H1 (cell line): ENCODE data around the gene ARHGAP23. TPM values are rescaled to one million over a fixed set of nuclear protein-coding genes. Genes with fewer than 3 reads are reported as not detected.

Experiments
- ASH2L ChIP-seq: fragments of 200-600, 300-600 bp; sonication (generic); IDR thresholded peaks from one replicate; pipeline ENCODE4 v1.7.1; 2017; ENCODE audit warnings: low read length
- CHD7 ChIP-seq: fragments of 300-600 bp; sonication (generic); IDR thresholded peaks from 2 replicates; pipeline ENCODE4 v1.7.1; 2012; ENCODE audit warnings: low read length, moderate library complexity, mild to moderate bottlenecking, inconsistent platforms; ENCODE audit not compliant: insufficient replicate concordance
- RNF2 ChIP-seq: fragments of 200-900, 300-1000 bp; sonication (generic); IDR thresholded peaks from 2 replicates; pipeline ENCODE4 v1.7.1; 2016; ENCODE audit warnings: borderline replicate concordance, low read depth, mild to moderate bottlenecking, antibody characterized with exemption, low read length; ENCODE audit not compliant: poor library complexity, severe bottlenecking; ENCODE audit errors: missing control alignments
- polyA plus RNA-seq, 7 experiments: library from polyadenylated mRNA; depleted of rRNA in 3 of 7; stranded (reverse) in 5 of 7; unstranded in 2 of 7; fragments of >200 nt in 5 of 7; fragments of 200-250 nt in 2 of 7; gene quantifications; 1 replicate in 5 of 7; 2 replicates in 1 of 7; 4 replicates in 1 of 7; pipeline versions ENCODE4 v1.2.1 to v1.2.3, GENCODE V29; 2011 to 2013; ENCODE audit warnings: missing spikeins in 2 of 7, mixed read lengths in 2 of 7
- total RNA-seq: library from RNA; stranded (reverse); fragmentation: NEBNext Ultra II Directional; extraction: Animal tissue kit (Norgen Biotek cat#: 25700); gene quantifications from 2 replicates; pipeline ENCODE4 v1.2.1, GENCODE V29; 2021

ARHGAP23 gene
- total and polyA plus RNA-seq, 2 of the 8 experiments (the other 6 are each of a cell fraction or from before 2014, with no cell fraction given): 16.3 to 107 TPM

- no peak for TF ChIP-seq CHD7
- no peak for TF ChIP-seq RNF2
- TF ChIP-seq ASH2L: no peak
Observed at GRCh38 chr17:38402897-38403296, 25.4 kb upstream of the ARHGAP23 start (continued).
